ENCODE results near the gene APCDD1L. TPM values are rescaled to one million over a fixed set of nuclear protein-coding genes. Genes with fewer than 3 reads are reported as not detected.

Gene APCDD1L
- total RNA-seq, 2 experiments from 2014 or later, result not detected

GRCh38 chr20:58435237-58435636, 80.0 kb downstream of the APCDD1L start:
- H3K4me1 Mint-ChIP-seq (ENCODE audit: low read depth), result peaks cover 56% of the 10 kb centered on the region
- peaks cover 28% of the 10 kb centered on the region for H3K36me3 Mint-ChIP-seq (ENCODE audit: low read depth)
- H3K27me3 Mint-ChIP-seq, result no peaks in the 10 kb centered on the region
- TF ChIP-seq, protein P1, sequence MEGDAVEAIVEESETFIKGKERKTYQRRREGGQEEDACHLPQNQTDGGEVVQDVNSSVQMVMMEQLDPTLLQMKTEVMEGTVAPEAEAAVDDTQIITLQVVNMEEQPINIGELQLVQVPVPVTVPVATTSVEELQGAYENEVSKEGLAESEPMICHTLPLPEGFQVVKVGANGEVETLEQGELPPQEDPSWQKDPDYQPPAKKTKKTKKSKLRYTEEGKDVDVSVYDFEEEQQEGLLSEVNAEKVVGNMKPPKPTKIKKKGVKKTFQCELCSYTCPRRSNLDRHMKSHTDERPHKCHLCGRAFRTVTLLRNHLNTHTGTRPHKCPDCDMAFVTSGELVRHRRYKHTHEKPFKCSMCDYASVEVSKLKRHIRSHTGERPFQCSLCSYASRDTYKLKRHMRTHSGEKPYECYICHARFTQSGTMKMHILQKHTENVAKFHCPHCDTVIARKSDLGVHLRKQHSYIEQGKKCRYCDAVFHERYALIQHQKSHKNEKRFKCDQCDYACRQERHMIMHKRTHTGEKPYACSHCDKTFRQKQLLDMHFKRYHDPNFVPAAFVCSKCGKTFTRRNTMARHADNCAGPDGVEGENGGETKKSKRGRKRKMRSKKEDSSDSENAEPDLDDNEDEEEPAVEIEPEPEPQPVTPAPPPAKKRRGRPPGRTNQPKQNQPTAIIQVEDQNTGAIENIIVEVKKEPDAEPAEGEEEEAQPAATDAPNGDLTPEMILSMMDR (IDR thresholded peaks at IDR 0.05), result no peak
- no peak overlapping the region for H3K27ac Mint-ChIP-seq
- ChIA-PET CTCF (interaction anchor here (1.0 kb wide), 1 partner anchor 201 kb away, joined by 3 read pairs; no protein-coding TSS in a partner anchor), POLR2A (interaction anchor here (0.6 kb wide), 1 partner anchor 10 kb away, joined by 3 read pairs; no protein-coding TSS in a partner anchor)
- H3K9me3 Mint-ChIP-seq, result no peaks in the 10 kb centered on the region
- intact Hi-C loops (cut with micrococcal nuclease), result no loop called here
- no peak for ATAC-seq
- H3K4me3 Mint-ChIP-seq, result no peak overlapping the region
- no peak for DNase-seq

- Mint-ChIP-seq H3K4me3 (no peak overlapping the region), H3K36me3 (ENCODE audit: low read depth) (peaks cover 20% of the 10 kb centered on the region), H3K9me3 (no peaks in the 10 kb centered on the region), H3K27ac (no peak overlapping the region), H3K27me3 (no peaks in the 10 kb centered on the region), H3K4me1 (ENCODE audit: low read depth) (peaks cover 47% of the 10 kb centered on the region)
- no peak for ATAC-seq
- CTCF ChIA-PET, result interaction anchor here (1.0 to 1.4 kb wide), 3 partner anchors 13 to 200 kb away, joined by 3 read pairs; no protein-coding TSS in a partner anchor
- DNase-seq, result no peak
- TF ChIP-seq, protein P1 (IDR thresholded peaks at IDR 0.05), result no peak
- intact Hi-C loops (cut with micrococcal nuclease), result no loop called here
- POLR2A ChIA-PET, result no interaction called here
These were observed 80.9 kb downstream of the APCDD1L start for GRCh38 chr20:58434326-58434725.

DNA sequence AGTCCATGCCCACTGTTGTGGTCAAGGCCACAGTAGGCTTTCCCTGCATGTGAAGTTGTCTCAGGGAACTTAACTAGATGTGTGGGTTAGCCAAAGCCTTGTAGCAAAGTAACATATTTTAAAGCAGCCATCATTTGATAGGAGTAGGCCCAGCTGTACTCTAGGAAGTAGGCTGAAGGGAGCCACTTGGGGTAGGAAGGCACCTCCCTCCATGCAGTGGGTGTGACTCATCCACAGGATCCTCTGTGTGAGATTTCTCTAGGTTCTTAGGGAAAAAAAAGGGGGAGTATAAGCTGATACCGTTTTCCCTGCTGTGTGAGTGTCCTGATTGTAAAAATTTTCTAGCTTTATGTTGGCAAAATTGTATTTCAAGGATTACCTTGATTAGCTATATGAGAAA, 81.4 kb downstream of the APCDD1L start:
- Mint-ChIP-seq H3K4me3 (no peak overlapping the region), H3K9me3 (no peaks in the 10 kb centered on the region), H3K36me3 (ENCODE audit: low read depth) (peaks cover 21% of the 10 kb centered on the region), H3K27me3 (no peaks in the 10 kb centered on the region), H3K4me1 (ENCODE audit: low read depth) (peaks cover 45% of the 10 kb centered on the region), H3K27ac (no peak overlapping the region)
- TF ChIP-seq, protein P1 (IDR thresholded peaks at IDR 0.05), result no peak
- intact Hi-C loops (cut with micrococcal nuclease), result no loop called here
- ATAC-seq (no peak), DNase-seq (no peak)
- ChIA-PET CTCF (interaction anchor here (1.1 to 1.4 kb wide), 2 partner anchors 13 to 72 kb away, joined by 3 read pairs; no protein-coding TSS in a partner anchor), POLR2A (no interaction called here)

DNA sequence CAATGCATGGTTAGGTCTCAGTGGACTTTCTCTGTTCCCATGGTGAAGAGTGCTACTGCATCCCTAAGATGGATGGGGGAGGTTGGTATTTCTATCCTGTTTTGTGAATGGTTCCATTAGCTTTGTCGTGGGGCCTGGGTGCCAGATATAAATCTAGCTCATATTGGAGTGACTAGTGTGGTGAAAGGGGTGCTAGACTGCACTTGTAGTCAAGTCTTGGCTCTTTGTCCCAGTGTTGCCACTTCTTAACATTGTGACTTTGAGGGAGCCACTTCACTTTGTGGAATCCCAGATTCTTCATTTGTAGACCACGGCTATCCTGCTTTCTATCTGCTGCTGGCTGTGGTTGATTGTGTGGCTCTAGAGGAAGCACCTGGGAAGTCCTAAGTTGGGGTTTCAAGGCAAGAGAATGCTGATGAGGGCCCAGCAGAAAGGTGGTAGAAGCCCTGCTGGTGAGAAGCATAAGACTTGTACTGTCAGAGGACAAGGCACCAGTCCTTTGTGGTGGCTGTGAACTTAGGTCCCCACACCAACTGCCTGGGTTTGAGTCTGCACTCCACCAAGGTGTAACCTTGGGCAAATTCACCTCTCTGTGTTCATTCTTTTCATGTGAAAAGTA, 82.1 kb downstream of the APCDD1L start:
- H3K36me3 Mint-ChIP-seq (ENCODE audit: low read depth), result peaks cover 23% of the 10 kb centered on the region
- intact Hi-C loops (cut with micrococcal nuclease), result no loop called here
- ChIA-PET CTCF (interaction anchor here (1.2 to 1.4 kb wide), 2 partner anchors 12 to 15 kb away, joined by 3 to 5 read pairs; no protein-coding TSS in a partner anchor), POLR2A (interaction anchor here (1.0 kb wide), 1 partner anchor 10 kb away, joined by 3 read pairs; no protein-coding TSS in a partner anchor)
- H3K4me3 Mint-ChIP-seq, result no peak overlapping the region
- DNase-seq, result no peak
- H3K9me3 Mint-ChIP-seq, result no peaks in the 10 kb centered on the region
- ATAC-seq, result no peak
- TF ChIP-seq, protein P1 (IDR thresholded peaks at IDR 0.05), result no peak
- peaks cover 45% of the 10 kb centered on the region for H3K4me1 Mint-ChIP-seq (ENCODE audit: low read depth)
- peak overlapping the region; percentile 68 for H3K27ac Mint-ChIP-seq
- H3K27me3 Mint-ChIP-seq, result no peaks in the 10 kb centered on the region

Data from activated CD8-positive, alpha-beta T cell treated with anti-CD3 and anti-CD28 coated beads for 36 hours (primary cell).